Endothelial cell of umbilical vein (primary cell): Measurements from ENCODE around the gene LPIN1. TPM values are rescaled to one million over a fixed set of nuclear protein-coding genes. Genes with fewer than 3 reads are reported as not detected.

Experiments used
- BruUV-seq: library from RNA; stranded (reverse); fragments of 400-500 nt; replicated peaks from 2 replicates; lab custom pipeline; 2021; lab: Mats Ljungman, UMichigan
- CTCF ChIA-PET: fragments of 300-600, 350-600 bp; sonication (Branson Sonifier 250); formaldehyde crosslinking; loops from one replicate; lab custom pipeline; 2021; ENCODE audit warnings: antibody characterized with exemption, inconsistent platforms; lab: Charles Lee
- POLR2A ChIA-PET: fragments of 300-600, 350-600 bp; sonication (Branson Sonifier 250); formaldehyde crosslinking; loops from one replicate; lab custom pipeline; 2021; ENCODE audit warnings: antibody characterized with exemption, inconsistent platforms; lab: Charles Lee
- DNase-seq: peaks from one replicate; pipeline ENCODE4 v3.0.0-alpha.2; 2011; ENCODE audit warnings: low read depth, low spot score
- FAIRE-seq: peaks from 2 replicates; lab custom pipeline; 2011; peaks lifted over from hg19 to GRCh38; lab: Jason Lieb, UNC
- H2AFZ ChIP-seq: 2 replicates; pipeline ENCODE4 v1.6.0; 2012; ENCODE audit warnings: low read depth, low read length, control low read depth, inconsistent platforms
- H3K27ac ChIP-seq: 2 replicates; pipeline ENCODE4 v1.5.1; 2011; ENCODE audit warnings: low read depth, mild to moderate bottlenecking, control low read depth, low read length, moderate library complexity; ENCODE audit not compliant: insufficient read depth
- H3K27me3 ChIP-seq, 2 experiments: 2 replicates each; pipeline versions ENCODE4 v1.6.0 to v1.6.1; 2011; ENCODE audit warnings: low read length in 2 of 2, mixed read lengths in 1 of 2; ENCODE audit not compliant: control insufficient read depth in 2 of 2, insufficient read depth in 2 of 2
- H3K36me3 ChIP-seq, 2 experiments: 2 replicates in 1 of 2; 3 replicates in 1 of 2; pipeline ENCODE4 v1.5.1; 2011; ENCODE audit warnings: low read length in 2 of 2, mild to moderate bottlenecking in 1 of 2, moderate library complexity in 1 of 2; ENCODE audit not compliant: control insufficient read depth in 2 of 2, insufficient read depth in 2 of 2; ENCODE audit errors: extremely low read depth in 1 of 2
- H3K4me1 ChIP-seq: 3 replicates; pipeline ENCODE4 v1.5.1; 2011; ENCODE audit warnings: mild to moderate bottlenecking, low read length; ENCODE audit not compliant: control insufficient read depth, insufficient read depth; ENCODE audit errors: extremely low read depth
- H3K4me2 ChIP-seq: 2 replicates; pipeline ENCODE4 v1.6.1; 2011; ENCODE audit warnings: low read length, control low read depth, mixed read lengths; ENCODE audit not compliant: insufficient read depth
- H3K4me3 ChIP-seq, 3 experiments: fragments of 200-600 bp in 1 of 3; sonication (generic), shearing (Covaris generic) in 1 of 3; replicated peaks in 1 of 3; 2 replicates each; pipeline ENCODE4 v1.5.1; 2011 to 2016; ENCODE audit warnings: control low read depth in 3 of 3, low read length in 3 of 3, mild to moderate bottlenecking in 2 of 3, inconsistent platforms in 1 of 3, low read depth in 1 of 3, moderate library complexity in 1 of 3; ENCODE audit not compliant: insufficient read depth in 1 of 3
- H3K79me2 ChIP-seq: 2 replicates; pipeline ENCODE4 v1.6.0; 2012; ENCODE audit warnings: low read length, inconsistent platforms; ENCODE audit not compliant: control insufficient read depth, insufficient read depth
- H3K9ac ChIP-seq: replicated peaks from 2 replicates; pipeline ENCODE3; 2011; ENCODE audit warnings: low read length, control low read depth; ENCODE audit not compliant: insufficient read depth; ENCODE audit errors: extremely low read depth
- H3K9me1 ChIP-seq: replicated peaks from 3 replicates; pipeline ENCODE4 v1.6.0; 2011; ENCODE audit warnings: mild to moderate bottlenecking, low read length; ENCODE audit not compliant: control insufficient read depth, insufficient read depth; ENCODE audit errors: extremely low read depth
- H3K9me3 ChIP-seq: replicated peaks from 2 replicates; pipeline ENCODE4 v1.5.1; 2012; ENCODE audit warnings: low read length, inconsistent platforms; ENCODE audit not compliant: control insufficient read depth, insufficient read depth
- H4K20me1 ChIP-seq: replicated peaks from 2 replicates; pipeline ENCODE3; 2011; ENCODE audit warnings: mild to moderate bottlenecking, low read length; ENCODE audit not compliant: control insufficient read depth, insufficient read depth; ENCODE audit errors: extremely low read depth
- CTCF ChIP-seq, 2 donors: IDR thresholded peaks; 1 replicate in 1 of 2; 2 replicates in 1 of 2; pipeline ENCODE4 v1.5.1; 2011; ENCODE audit warnings: low read length in 2 of 2, mild to moderate bottlenecking in 2 of 2, moderate library complexity in 2 of 2, control low read depth in 1 of 2, inconsistent platforms in 1 of 2, low read depth in 1 of 2; ENCODE audit not compliant: insufficient read depth in 1 of 2; ENCODE audit errors: extremely low read depth in 1 of 2
- EZH2 ChIP-seq: IDR thresholded peaks from 2 replicates; pipeline ENCODE4 v1.6.1; 2012; ENCODE audit warnings: borderline replicate concordance, low read depth, mild to moderate bottlenecking, moderate library complexity, low read length, inconsistent platforms; ENCODE audit not compliant: severe bottlenecking
- FOS ChIP-seq: IDR thresholded peaks from 2 replicates; pipeline ENCODE4 v1.6.1; 2011; ENCODE audit warnings: mild to moderate bottlenecking, low read length, moderate library complexity, borderline replicate concordance; ENCODE audit not compliant: insufficient read depth
- GATA2 ChIP-seq: IDR thresholded peaks from 2 replicates; pipeline ENCODE4 v1.7.0; 2011; ENCODE audit warnings: low read depth, mild to moderate bottlenecking, moderate library complexity, mixed read lengths, low read length; ENCODE audit not compliant: insufficient read length, insufficient read depth
- JUN ChIP-seq: IDR thresholded peaks from 2 replicates; pipeline ENCODE4 v1.6.1; 2011; ENCODE audit warnings: borderline replicate concordance, low read depth; ENCODE audit not compliant: insufficient read length, insufficient read depth
- MAX ChIP-seq: IDR thresholded peaks from 2 replicates; pipeline ENCODE4 v1.6.1; 2011; ENCODE audit not compliant: insufficient read depth, insufficient read length
- MYC ChIP-seq: IDR thresholded peaks from one replicate; pipeline ENCODE4 v1.6.1; 2011; ENCODE audit warnings: mild to moderate bottlenecking, low read depth, low read length
- POLR2A ChIP-seq: IDR thresholded peaks from 2 replicates; pipeline ENCODE4 v1.6.1; 2012; ENCODE audit warnings: low read depth, mild to moderate bottlenecking, control low read depth, low read length
- POLR2AphosphoS5 ChIP-seq: IDR thresholded peaks from 2 replicates; pipeline ENCODE4 v1.6.1; 2012; ENCODE audit warnings: low read depth, mild to moderate bottlenecking, control low read depth, low read length, moderate library complexity; ENCODE audit not compliant: insufficient read depth
- dilution Hi-C: fragments of 300-500 bp; cut with MboI; formaldehyde crosslinking; loops from one replicate; pipeline ENCODE4 v1.15.0; 2019; ENCODE audit warnings: low sequenced_read_pairs; ENCODE audit not compliant: extremely low pct_ligation_motif_present
- intact Hi-C: fragments of 100-400 bp; cut with micrococcal nuclease; formaldehyde crosslinking; loops from one replicate; pipeline ENCODE4 v1.10.0; 2022
- polyA plus RNA-seq, 4 experiments: library from polyadenylated mRNA; depleted of rRNA in 3 of 4; stranded (reverse) in 3 of 4; unstranded in 1 of 4; fragments of >200 nt; gene quantifications; 2 replicates each; pipeline versions ENCODE4 v1.2.1 to v1.2.3, GENCODE V29; 2011 to 2012; ENCODE audit warnings: missing spikeins in 1 of 4
- total RNA-seq: library from RNA; stranded (reverse); gene quantifications from 2 replicates; pipeline ENCODE4 v1.2.3, GENCODE V29; 2021

The LPIN1 gene
- total and polyA plus RNA-seq, 2 donors (not counting 3 experiments of a cell fraction or from before 2014, with no cell fraction given): 26.6 to 80.4 TPM

- Histone ChIP-seq H3K36me3 (peaks cover 27 to 33% of the 10 kb centered on the region in 2 experiments), H3K4me2 (no peak overlapping the region), H3K27ac (no peak overlapping the region), H3K4me1 (no peaks in the 10 kb centered on the region), H3K4me3 (no peak overlapping the region), H3K9me3 (no peaks in the 10 kb centered on the region), H4K20me1 (no peaks in the 10 kb centered on the region), H3K9ac (no peak overlapping the region), H2AFZ (no peak overlapping the region), H3K27me3 (no peaks in the 10 kb centered on the region), H3K9me1 (no peaks in the 10 kb centered on the region), H3K79me2 (no peaks in the 10 kb centered on the region)
- intact Hi-C loops: loop anchor here (1.0 kb wide), 1 partner anchor 96 kb away; no protein-coding TSS in a partner anchor
- no peak for DNase-seq
- ChIA-PET CTCF (interaction anchor here (0.8 to 9.6 kb wide), 21 partner anchors 9 to 1222 kb away, joined by 3 to 188 read pairs (median 6); partner anchors contain the start of gene LPIN1), POLR2A (no interaction called here)
- TF ChIP-seq FOS: no peak
- no peak for TF ChIP-seq MAX
- no peak for TF ChIP-seq POLR2A
- TF ChIP-seq GATA2: no peak
- TF ChIP-seq JUN: no peak
- TF ChIP-seq MYC: no peak
- no peak for TF ChIP-seq CTCF (IDR thresholded peaks at IDR 0.05; ENCODE audit: extremely low read depth in 1 of 2, insufficient read depth in 1 of 2, low read depth in 1 of 2, low read length in 2 of 2)
- TF ChIP-seq EZH2: no peak
- no peak for TF ChIP-seq POLR2AphosphoS5
- no peak for FAIRE-seq
- BruUV-seq: no TSS peak
- dilution Hi-C loops: no loop called here
Measured at GRCh38 chr2:11784280-11784679, 37.8 kb downstream of the LPIN1 start.
